A673 (cell line): Measurements from ENCODE around the gene COL4A1. TPM values are rescaled to one million over a fixed set of nuclear protein-coding genes. Genes with fewer than 3 reads are reported as not detected.
A peak's percentile ranks its signal among the peaks of the same experiment; 100 is the strongest.

Source experiments
- BruUV-seq: library from RNA; stranded (reverse); fragments of 400-500 nt; replicated peaks from 2 replicates; lab custom pipeline; 2021; lab: Mats Ljungman, UMichigan
- CTCF ChIA-PET: fragments of 300-600 bp; sonication (Branson Sonifier 250); formaldehyde crosslinking; loops from one replicate; lab custom pipeline; 2022; ENCODE audit warnings: antibody characterized with exemption; lab: Charles Lee
- POLR2A ChIA-PET: fragments of 300-600 bp; sonication (Branson Sonifier 250); formaldehyde crosslinking; loops from one replicate; lab custom pipeline; 2022; ENCODE audit warnings: antibody characterized with exemption; ENCODE audit not compliant: low non-redundant PET; lab: Charles Lee
- DNase-seq: peaks from one replicate; pipeline ENCODE4 v3.0.0-alpha.2; 2015; ENCODE audit warnings: low spot score
- H3K27ac ChIP-seq: fragments of 200-600 bp; sonication (generic); 2 replicates; pipeline ENCODE4 v1.5.1; 2016; ENCODE audit warnings: mixed run types, low read depth, mild to moderate bottlenecking, mixed read lengths, antibody characterized with exemption, low read length; ENCODE audit not compliant: poor library complexity, severe bottlenecking
- H3K27me3 ChIP-seq: fragments of 200-600 bp; sonication (generic); replicated peaks from 2 replicates; pipeline ENCODE4 v1.6.1; 2017; ENCODE audit warnings: mixed run types, low read depth, mild to moderate bottlenecking, mixed read lengths, antibody characterized with exemption, low read length; ENCODE audit not compliant: insufficient read depth, poor library complexity
- H3K36me3 ChIP-seq: fragments of 200-600 bp; sonication (generic); 2 replicates; pipeline ENCODE4 v1.6.1; 2016; ENCODE audit warnings: mixed run types, mild to moderate bottlenecking, mixed read lengths, antibody characterized with exemption, low read length; ENCODE audit not compliant: insufficient read depth, poor library complexity, severe bottlenecking
- H3K4me1 ChIP-seq: fragments of 200-600 bp; sonication (generic); 2 replicates; pipeline ENCODE4 v1.6.1; 2017; ENCODE audit warnings: mixed run types, mild to moderate bottlenecking, mixed read lengths, antibody characterized with exemption, low read length; ENCODE audit not compliant: insufficient read depth, poor library complexity, severe bottlenecking
- H3K4me3 ChIP-seq: fragments of 200-600 bp; sonication (generic); 2 replicates; pipeline ENCODE4 v1.5.1; 2016; ENCODE audit warnings: low read depth, mixed run types, mild to moderate bottlenecking, mixed read lengths, low read length; ENCODE audit not compliant: poor library complexity, severe bottlenecking
- H3K9me3 ChIP-seq: fragments of 200-600 bp; sonication (generic); 2 replicates; pipeline ENCODE4 v1.6.1; 2016; ENCODE audit warnings: mixed run types, low read depth, mild to moderate bottlenecking, mixed read lengths, antibody characterized with exemption, low read length; ENCODE audit not compliant: poor library complexity, severe bottlenecking
- CTCF ChIP-seq: fragments of 300-800, 200-600 bp; sonication (generic); conservative IDR thresholded peaks from 2 replicates; pipeline ENCODE4 v1.5.1; 2017; ENCODE audit warnings: low read depth, mild to moderate bottlenecking, antibody characterized with exemption, low read length, moderate library complexity, mixed read lengths
- EZH2 ChIP-seq: fragments of 200-600 bp; sonication (generic); IDR thresholded peaks from 2 replicates; pipeline ENCODE4 v1.6.1; 2017; ENCODE audit warnings: borderline replicate concordance, low read depth, mild to moderate bottlenecking, mixed read lengths, antibody characterized with exemption, low read length; ENCODE audit not compliant: poor library complexity, severe bottlenecking
- intact Hi-C: fragments of 100-400 bp; cut with micrococcal nuclease; formaldehyde crosslinking; loops from one replicate; pipeline ENCODE4 v1.10.0; 2022; ENCODE audit not compliant: unreplicated experiment
- total RNA-seq: library from RNA; stranded (reverse); gene quantifications from 2 replicates; pipeline ENCODE4 v1.2.3, GENCODE V29; 2021

The COL4A1 gene
- total RNA-seq, 1 experiment from 2014 or later = 83.9 TPM

GRCh38 chr13:110248449-110249143 lies 58.4 kb downstream of the COL4A1 start:
- intact Hi-C loops = loop anchor here (1.0 kb wide), 1 partner anchor 164 kb away; no protein-coding TSS in a partner anchor
- no peaks in the 10 kb centered on the region for H3K9me3 ChIP-seq
- no peaks in the 10 kb centered on the region for H3K36me3 ChIP-seq
- no peak for TF ChIP-seq EZH2
- TF ChIP-seq CTCF = no peak
- DNase-seq = no peak
- H3K27ac ChIP-seq = peak overlapping the region; percentile 81
- no peaks in the 10 kb centered on the region for H3K27me3 ChIP-seq
- H3K4me3 ChIP-seq = no peak overlapping the region
- POLR2A ChIA-PET = no interaction called here
- no TSS peak for BruUV-seq
- CTCF ChIA-PET = no interaction called here
- H3K4me1 ChIP-seq = peaks cover 22% of the 10 kb centered on the region

GRCh38 chr13:110246530-110246929 lies 60.4 kb downstream of the COL4A1 start:
- no peak overlapping the region for H3K4me3 ChIP-seq
- intact Hi-C loops = no loop called here
- no peak for DNase-seq
- peaks cover 22% of the 10 kb centered on the region for H3K4me1 ChIP-seq
- no peaks in the 10 kb centered on the region for H3K36me3 ChIP-seq
- ChIA-PET POLR2A (no interaction called here), CTCF (no interaction called here)
- no peaks in the 10 kb centered on the region for H3K9me3 ChIP-seq
- no peak for TF ChIP-seq EZH2
- TF ChIP-seq CTCF = no peak
- H3K27me3 ChIP-seq = no peaks in the 10 kb centered on the region
- peak overlapping the region; percentile 39 for H3K27ac ChIP-seq
- no TSS peak for BruUV-seq

- Histone ChIP-seq H3K36me3 (no peaks in the 10 kb centered on the region), H3K4me1 (peaks cover 22% of the 10 kb centered on the region), H3K27me3 (no peaks in the 10 kb centered on the region), H3K9me3 (no peaks in the 10 kb centered on the region), H3K27ac (no peak overlapping the region), H3K4me3 (no peak overlapping the region)
- no peak for DNase-seq
- ChIA-PET POLR2A (no interaction called here), CTCF (no interaction called here)
- intact Hi-C loops = no loop called here
- TF ChIP-seq CTCF (no peak), EZH2 (no peak)
- no TSS peak for BruUV-seq
Observed at GRCh38 chr13:110245416-110245899, 61.5 kb downstream of the COL4A1 start.
